ENCODE data around the gene CLDN14. TPM values are rescaled to one million over a fixed set of nuclear protein-coding genes. Genes with fewer than 3 reads are reported as not detected.

The CLDN14 gene
- total RNA-seq, 2 experiments from 2014 or later: not detected

- intact Hi-C loops (cut with micrococcal nuclease; ENCODE audit: unreplicated experiment): no loop called here
- ChIA-PET POLR2A (no interaction called here), CTCF (ENCODE audit: unreplicated experiment) (no interaction called here)
- BruUV-seq (replicated peaks): no TSS peak
- no peak overlapping the region for H3K4me2 ChIP-seq (ENCODE audit: low read length)
- H3K9me2 ChIP-seq (ENCODE audit: insufficient read depth, low read length): no peaks in the 10 kb centered on the region
- no peaks in the 10 kb centered on the region for H4K20me1 ChIP-seq (ENCODE audit: insufficient read depth, low read length)
- no peaks in the 10 kb centered on the region for H3K4me1 ChIP-seq (ENCODE audit: insufficient read depth, low read length, poor library complexity, severe bottlenecking)
- no peak overlapping the region for H3K4me3 ChIP-seq (ENCODE audit: low read depth, low read length, poor library complexity, severe bottlenecking)
- H3K27ac ChIP-seq (ENCODE audit: low read depth, low read length, poor library complexity, severe bottlenecking): no peak overlapping the region
- no peak overlapping the region for H2AFZ ChIP-seq (ENCODE audit: low read length)
- no peaks in the 10 kb centered on the region for H3K36me3 ChIP-seq (ENCODE audit: insufficient read depth, low read length)
- TF ChIP-seq EZH2phosphoT487 (IDR thresholded peaks at IDR 0.05; ENCODE audit: borderline replicate concordance, low read depth, low read length) (no peak), CTCF (conservative IDR thresholded peaks at IDR 0.05; ENCODE audit: low read length) (no peak)
- no peak for DNase-seq (ENCODE audit: low spot score)
- no peaks in the 10 kb centered on the region for H3K79me2 ChIP-seq (ENCODE audit: insufficient read depth, low read depth, low read length)
- H3K9me3 ChIP-seq (ENCODE audit: low read length): no peaks in the 10 kb centered on the region
These were observed 54.6 kb downstream of the CLDN14 start for GRCh38 chr21:36425286-36425685.

- TF ChIP-seq CTCF (conservative IDR thresholded peaks at IDR 0.05; ENCODE audit: low read length) (no peak), EZH2phosphoT487 (IDR thresholded peaks at IDR 0.05; ENCODE audit: borderline replicate concordance, low read depth, low read length) (no peak)
- intact Hi-C loops (cut with micrococcal nuclease; ENCODE audit: unreplicated experiment): loop anchor here (5.0 kb wide), 2 partner anchors 163 to 503 kb away; no protein-coding TSS in a partner anchor
- no peak for DNase-seq (ENCODE audit: low spot score)
- no TSS peak for BruUV-seq (replicated peaks)
- H3K4me1 ChIP-seq (ENCODE audit: insufficient read depth, low read length, poor library complexity, severe bottlenecking): no peaks in the 10 kb centered on the region
- no peak overlapping the region for H3K27ac ChIP-seq (ENCODE audit: low read depth, low read length, poor library complexity, severe bottlenecking)
- POLR2A ChIA-PET: no interaction called here
- H4K20me1 ChIP-seq (ENCODE audit: insufficient read depth, low read length): no peaks in the 10 kb centered on the region; the same call in 1 of the 2 replicates
- CTCF ChIA-PET (ENCODE audit: unreplicated experiment): no interaction called here
- no peak overlapping the region for H3K4me2 ChIP-seq (ENCODE audit: low read length)
- H3K9me2 ChIP-seq (ENCODE audit: insufficient read depth, low read length): no peaks in the 10 kb centered on the region
- no peak overlapping the region for H2AFZ ChIP-seq (ENCODE audit: low read length)
- H3K79me2 ChIP-seq (ENCODE audit: insufficient read depth, low read depth, low read length): no peaks in the 10 kb centered on the region
- no peak overlapping the region for H3K4me3 ChIP-seq (ENCODE audit: low read depth, low read length, poor library complexity, severe bottlenecking)
- H3K36me3 ChIP-seq (ENCODE audit: insufficient read depth, low read length): no peaks in the 10 kb centered on the region
- H3K9me3 ChIP-seq (ENCODE audit: low read length): no peaks in the 10 kb centered on the region
These were observed 55.3 kb downstream of the CLDN14 start for GRCh38 chr21:36424592-36424991.

- POLR2A ChIA-PET: no interaction called here
- CTCF ChIA-PET (ENCODE audit: unreplicated experiment): no interaction called here
- BruUV-seq (replicated peaks): no TSS peak
These were observed 56.0 kb downstream of the CLDN14 start for GRCh38 chr21:36423771-36424433.

More at GRCh38 chr21:36423771-36424433, 56.0 kb downstream of the CLDN14 start:
- no peak overlapping the region for H3K27ac ChIP-seq (ENCODE audit: low read depth, low read length, poor library complexity, severe bottlenecking)
- intact Hi-C loops (cut with micrococcal nuclease; ENCODE audit: unreplicated experiment): loop anchor here (5.0 kb wide), 2 partner anchors 163 to 503 kb away; no protein-coding TSS in a partner anchor
- TF ChIP-seq EZH2phosphoT487 (IDR thresholded peaks at IDR 0.05; ENCODE audit: borderline replicate concordance, low read depth, low read length) (no peak), CTCF (conservative IDR thresholded peaks at IDR 0.05; ENCODE audit: low read length) (no peak)
- H3K9me3 ChIP-seq (ENCODE audit: low read length): no peaks in the 10 kb centered on the region
- H3K4me1 ChIP-seq (ENCODE audit: insufficient read depth, low read length, poor library complexity, severe bottlenecking): no peaks in the 10 kb centered on the region
- no peaks in the 10 kb centered on the region for H3K79me2 ChIP-seq (ENCODE audit: insufficient read depth, low read depth, low read length)
- H3K4me3 ChIP-seq (ENCODE audit: low read depth, low read length, poor library complexity, severe bottlenecking): no peak overlapping the region
- DNase-seq (ENCODE audit: low spot score): no peak
- H4K20me1 ChIP-seq (ENCODE audit: insufficient read depth, low read length): no peaks in the 10 kb centered on the region; the same call in 1 of the 2 replicates
- H3K9me2 ChIP-seq (ENCODE audit: insufficient read depth, low read length): no peaks in the 10 kb centered on the region
- H3K36me3 ChIP-seq (ENCODE audit: insufficient read depth, low read length): 0 out of 2 replicates have a peak, but pooled peaks cover 4% of the 10 kb centered on the region
- no peak overlapping the region for H2AFZ ChIP-seq (ENCODE audit: low read length)
- H3K4me2 ChIP-seq (ENCODE audit: low read length): no peak overlapping the region
